Kidney epithelial cell (primary cell): Measurements from ENCODE around the gene JARID2. TPM values are rescaled to one million over a fixed set of nuclear protein-coding genes. Genes with fewer than 3 reads are reported as not detected.

Source experiments
- DNase-seq: peaks from one replicate; pipeline ENCODE4 v3.0.0-alpha.2; 2010; ENCODE audit warnings: low read depth
- H3K27me3 ChIP-seq: 2 replicates; pipeline ENCODE4 v1.6.0; 2011; ENCODE audit warnings: low read length; ENCODE audit not compliant: control insufficient read depth, insufficient read depth
- H3K36me3 ChIP-seq: 2 replicates; pipeline ENCODE4 v1.5.1; 2011; ENCODE audit warnings: low read length; ENCODE audit not compliant: control insufficient read depth, insufficient read depth
- H3K4me3 ChIP-seq: 2 replicates; pipeline ENCODE4 v1.5.1; 2011; ENCODE audit warnings: low read depth, mild to moderate bottlenecking, control low read depth, low read length
- CTCF ChIP-seq: IDR thresholded peaks from 2 replicates; pipeline ENCODE4 v1.5.1; 2011; ENCODE audit warnings: mild to moderate bottlenecking, moderate library complexity, low read length, control low read depth, inconsistent platforms; ENCODE audit not compliant: insufficient read depth, poor library complexity, severe bottlenecking
- total RNA-seq: library from RNA; depleted of rRNA; stranded (reverse); fragments of >200 nt; gene quantifications from 2 replicates; pipeline ENCODE4 v1.2.3, GENCODE V29; 2015

JARID2 gene
- total RNA-seq, 1 donor from 2014 or later: 15.2 TPM

GRCh38 chr6:15501826-15502445 lies 256.1 kb downstream of the JARID2 start:
- DNase-seq: peak; percentile 64
- no peaks in the 10 kb centered on the region for H3K36me3 ChIP-seq
- no peak for TF ChIP-seq CTCF
- H3K4me3 ChIP-seq: no peak overlapping the region
- H3K27me3 ChIP-seq: no peaks in the 10 kb centered on the region

- Histone ChIP-seq H3K36me3 (no peaks in the 10 kb centered on the region), H3K27me3 (no peaks in the 10 kb centered on the region), H3K4me3 (no peak overlapping the region)
- no peak for DNase-seq
- TF ChIP-seq CTCF: no peak
These were observed 256.8 kb downstream of the JARID2 start for GRCh38 chr6:15502446-15503345.

- Histone ChIP-seq H3K4me3 (no peak overlapping the region), H3K27me3 (no peaks in the 10 kb centered on the region), H3K36me3 (no peaks in the 10 kb centered on the region)
- no peak for DNase-seq
- no peak for TF ChIP-seq CTCF
These were observed 257.4 kb downstream of the JARID2 start for GRCh38 chr6:15503346-15503680.

GRCh38 chr6:15504040-15504495 lies 258.2 kb downstream of the JARID2 start:
- peak; percentile 27 for TF ChIP-seq CTCF
- Histone ChIP-seq H3K27me3 (no peaks in the 10 kb centered on the region), H3K4me3 (no peak overlapping the region), H3K36me3 (no peaks in the 10 kb centered on the region)
- DNase-seq: no peak

- TF ChIP-seq CTCF: no peak
- no peak overlapping the region for H3K4me3 ChIP-seq
- peak; percentile 87 for DNase-seq
- H3K27me3 ChIP-seq: no peaks in the 10 kb centered on the region
- no peaks in the 10 kb centered on the region for H3K36me3 ChIP-seq
These were observed 258.9 kb downstream of the JARID2 start for GRCh38 chr6:15504581-15505350.
